ENCODE results near the gene GBE1.

Gene GBE1

GRCh38 chr3:81568378-81568777, 193.1 kb downstream of the GBE1 start:
- H3K4me3 ChIP-seq (ENCODE audit: low read depth, low read length): no peak overlapping the region
- TF ChIP-seq CTCF (IDR thresholded peaks at IDR 0.05; ENCODE audit: insufficient read depth, low read length, missing control alignments): no peak
- ChIA-PET POLR2A (no interaction called here), CTCF (interaction anchor here (1.0 kb wide), 2 partner anchors 8 to 15 kb away, joined by 3 read pairs; no protein-coding TSS in a partner anchor)
- no peak for DNase-seq (ENCODE audit: low read depth, low spot score)

GRCh38 chr3:81565041-81565440, 196.4 kb downstream of the GBE1 start:
- DNase-seq (ENCODE audit: low read depth, low spot score): no peak
- ChIA-PET CTCF (no interaction called here), POLR2A (no interaction called here)
- no peak for TF ChIP-seq CTCF (IDR thresholded peaks at IDR 0.05; ENCODE audit: insufficient read depth, low read length, missing control alignments)
- no peak overlapping the region for H3K4me3 ChIP-seq (ENCODE audit: low read depth, low read length)

- CTCF ChIA-PET: no interaction called here
- no peak for TF ChIP-seq CTCF (IDR thresholded peaks at IDR 0.05; ENCODE audit: insufficient read depth, low read length, missing control alignments)
Measured at GRCh38 chr3:81558106-81558505, 203.3 kb downstream of the GBE1 start.

GRCh38 chr3:81554801-81555200, 206.6 kb downstream of the GBE1 start:
- H3K4me3 ChIP-seq (ENCODE audit: low read depth, low read length): no peak overlapping the region
- POLR2A ChIA-PET: no interaction called here
- CTCF ChIA-PET: interaction anchor here (0.8 kb wide), 1 partner anchor 27 kb away, joined by 3 read pairs; no protein-coding TSS in a partner anchor
- TF ChIP-seq CTCF (IDR thresholded peaks at IDR 0.05; ENCODE audit: insufficient read depth, low read length, missing control alignments): no peak
- no peak for DNase-seq (ENCODE audit: low read depth, low spot score)

More at GRCh38 chr3:81558106-81558505, 203.3 kb downstream of the GBE1 start:
- no peak overlapping the region for H3K4me3 ChIP-seq (ENCODE audit: low read depth, low read length)
- POLR2A ChIA-PET: no interaction called here
- no peak for DNase-seq (ENCODE audit: low read depth, low spot score)

- CTCF ChIA-PET: interaction anchor here (0.8 kb wide), 1 partner anchor 28 kb away, joined by 3 read pairs; no protein-coding TSS in a partner anchor
- POLR2A ChIA-PET: no interaction called here
- H3K4me3 ChIP-seq (ENCODE audit: low read depth, low read length): no peak overlapping the region
- DNase-seq (ENCODE audit: low read depth, low spot score): no peak
- TF ChIP-seq CTCF (IDR thresholded peaks at IDR 0.05; ENCODE audit: insufficient read depth, low read length, missing control alignments): no peak
Measured at GRCh38 chr3:81554388-81554787, 207.1 kb downstream of the GBE1 start.

GRCh38 chr3:81550415-81550814, 211.0 kb downstream of the GBE1 start:
- DNase-seq (ENCODE audit: low read depth, low spot score): no peak
- no peak overlapping the region for H3K4me3 ChIP-seq (ENCODE audit: low read depth, low read length)
- CTCF ChIA-PET: no interaction called here
- no peak for TF ChIP-seq CTCF (IDR thresholded peaks at IDR 0.05; ENCODE audit: insufficient read depth, low read length, missing control alignments)
- POLR2A ChIA-PET: no interaction called here
